Loucy (cell line): ENCODE measurements around the gene CDK13.

ENCODE experiments used
- H2AFZ ChIP-seq: fragments of 200-600 bp; sonication (generic); 2 replicates; pipeline ENCODE4 v1.6.0; 2016; ENCODE audit warnings: antibody characterized with exemption, mild to moderate bottlenecking, low read length, moderate library complexity
- H3F3A ChIP-seq: fragments of 200-600 bp; 2 replicates; pipeline ENCODE4 v1.6.0; 2016; ENCODE audit warnings: antibody characterized with exemption, low read depth, mild to moderate bottlenecking
- H3K27me3 ChIP-seq: fragments of 200-600 bp; sonication (generic); 2 replicates; pipeline ENCODE4 v1.6.1; 2014; ENCODE audit warnings: low read length, mild to moderate bottlenecking; ENCODE audit not compliant: insufficient read depth, poor library complexity, severe bottlenecking
- H3K36me3 ChIP-seq: fragments of 200-600 bp; sonication (generic); 2 replicates; pipeline ENCODE4 v1.6.1; 2016; ENCODE audit warnings: low read length; ENCODE audit not compliant: insufficient read depth
- H3K4me1 ChIP-seq: fragments of 200-600 bp; sonication (generic); 2 replicates; pipeline ENCODE4 v1.5.1; 2014; ENCODE audit warnings: low read length, mild to moderate bottlenecking; ENCODE audit not compliant: insufficient read depth, poor library complexity, severe bottlenecking
- H3K4me2 ChIP-seq: fragments of 200-600 bp; sonication (generic); 2 replicates; pipeline ENCODE4 v1.6.0; 2014; ENCODE audit warnings: antibody characterized with exemption, low read length, low read depth, mild to moderate bottlenecking; ENCODE audit not compliant: poor library complexity, severe bottlenecking
- H3K4me3 ChIP-seq: fragments of 200-600 bp; sonication (generic); 2 replicates; pipeline ENCODE4 v1.5.1; 2014; ENCODE audit warnings: low read length, mild to moderate bottlenecking, mixed read lengths; ENCODE audit not compliant: poor library complexity, severe bottlenecking
- H3K79me2 ChIP-seq: fragments of 200-600 bp; sonication (generic); 2 replicates; pipeline ENCODE4 v1.6.1; 2014; ENCODE audit warnings: low read length; ENCODE audit not compliant: insufficient read depth
- H3K9ac ChIP-seq: fragments of 200-600 bp; sonication (generic); 2 replicates; pipeline ENCODE4 v1.6.0; 2014; ENCODE audit warnings: mild to moderate bottlenecking, low read depth, low read length, moderate library complexity; ENCODE audit not compliant: poor library complexity, severe bottlenecking
- H3K9me2 ChIP-seq: fragments of 200-600 bp; sonication (generic); replicated peaks from 2 replicates; pipeline ENCODE4 v1.6.1; 2016; ENCODE audit warnings: low read depth, low read length, mixed read lengths
- H3K9me3 ChIP-seq: fragments of 200-600 bp; sonication (generic); 2 replicates; pipeline ENCODE4 v1.6.1; 2014; ENCODE audit warnings: mild to moderate bottlenecking, antibody characterized with exemption, low read length, low read depth; ENCODE audit not compliant: insufficient read depth
- H4K20me1 ChIP-seq: fragments of 200-600 bp; sonication (generic); 2 replicates; pipeline ENCODE4 v1.6.0; 2014; ENCODE audit warnings: antibody characterized with exemption, low read length, mild to moderate bottlenecking; ENCODE audit not compliant: insufficient read depth, poor library complexity, severe bottlenecking
- EZH2phosphoT487 ChIP-seq: fragments of 200-600 bp; IDR thresholded peaks from 2 replicates; pipeline ENCODE4 v1.6.1; 2018; ENCODE audit warnings: antibody characterized with exemption, mild to moderate bottlenecking, moderate library complexity, borderline replicate concordance
- TF ChIP-seq, protein P1 (sequence below): fragments of 200-600 bp; sonication (generic); conservative IDR thresholded peaks from 2 replicates; pipeline ENCODE4 v1.5.1; 2014; ENCODE audit warnings: mild to moderate bottlenecking, antibody characterized with exemption, low read length

Gene CDK13

GRCh38 chr7:39922580-39922979 is 27.5 kb upstream of the CDK13 start:
- no peaks in the 10 kb centered on the region for H3F3A ChIP-seq
- H3K9me3 ChIP-seq, result no peaks in the 10 kb centered on the region
- no peak overlapping the region for H2AFZ ChIP-seq
- H3K27me3 ChIP-seq, result no peaks in the 10 kb centered on the region
- H4K20me1 ChIP-seq, result no peaks in the 10 kb centered on the region
- TF ChIP-seq EZH2phosphoT487, result no peak
- TF ChIP-seq, protein P1, sequence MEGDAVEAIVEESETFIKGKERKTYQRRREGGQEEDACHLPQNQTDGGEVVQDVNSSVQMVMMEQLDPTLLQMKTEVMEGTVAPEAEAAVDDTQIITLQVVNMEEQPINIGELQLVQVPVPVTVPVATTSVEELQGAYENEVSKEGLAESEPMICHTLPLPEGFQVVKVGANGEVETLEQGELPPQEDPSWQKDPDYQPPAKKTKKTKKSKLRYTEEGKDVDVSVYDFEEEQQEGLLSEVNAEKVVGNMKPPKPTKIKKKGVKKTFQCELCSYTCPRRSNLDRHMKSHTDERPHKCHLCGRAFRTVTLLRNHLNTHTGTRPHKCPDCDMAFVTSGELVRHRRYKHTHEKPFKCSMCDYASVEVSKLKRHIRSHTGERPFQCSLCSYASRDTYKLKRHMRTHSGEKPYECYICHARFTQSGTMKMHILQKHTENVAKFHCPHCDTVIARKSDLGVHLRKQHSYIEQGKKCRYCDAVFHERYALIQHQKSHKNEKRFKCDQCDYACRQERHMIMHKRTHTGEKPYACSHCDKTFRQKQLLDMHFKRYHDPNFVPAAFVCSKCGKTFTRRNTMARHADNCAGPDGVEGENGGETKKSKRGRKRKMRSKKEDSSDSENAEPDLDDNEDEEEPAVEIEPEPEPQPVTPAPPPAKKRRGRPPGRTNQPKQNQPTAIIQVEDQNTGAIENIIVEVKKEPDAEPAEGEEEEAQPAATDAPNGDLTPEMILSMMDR, result no peak
- H3K4me3 ChIP-seq, result no peak overlapping the region
- H3K9me2 ChIP-seq, result no peaks in the 10 kb centered on the region
- H3K4me2 ChIP-seq, result no peak overlapping the region
- no peaks in the 10 kb centered on the region for H3K36me3 ChIP-seq
- no peaks in the 10 kb centered on the region for H3K4me1 ChIP-seq
- no peak overlapping the region for H3K9ac ChIP-seq
- H3K79me2 ChIP-seq, result no peaks in the 10 kb centered on the region

DNA sequence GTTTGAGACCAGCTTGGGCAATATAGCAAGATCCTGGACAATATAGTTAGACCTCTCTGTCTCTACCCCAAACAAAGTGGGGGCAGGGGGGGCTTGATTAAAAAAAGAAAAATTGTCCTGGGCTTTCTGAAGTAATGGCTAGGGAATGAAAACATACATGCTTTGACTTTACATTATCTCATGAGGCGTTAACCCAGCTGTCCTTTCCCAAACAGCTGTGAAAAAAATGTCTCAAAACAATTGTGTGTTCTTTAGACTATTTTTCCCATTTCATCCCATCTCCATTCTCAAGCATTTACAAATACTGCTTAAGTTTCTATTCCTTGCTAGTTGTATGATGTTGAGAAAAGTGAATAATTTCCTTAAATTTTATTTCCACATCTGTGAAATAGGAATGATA is 27.0 kb upstream of the CDK13 start:
- Histone ChIP-seq H3K4me3 (no peak overlapping the region), H3K36me3 (no peaks in the 10 kb centered on the region), H3K9me3 (no peaks in the 10 kb centered on the region), H4K20me1 (no peaks in the 10 kb centered on the region), H3K9me2 (no peaks in the 10 kb centered on the region), H3F3A (no peaks in the 10 kb centered on the region), H3K79me2 (no peaks in the 10 kb centered on the region), H3K9ac (no peak overlapping the region), H3K4me1 (no peaks in the 10 kb centered on the region), H2AFZ (no peak overlapping the region), H3K27me3 (no peaks in the 10 kb centered on the region), H3K4me2 (no peak overlapping the region)
- no peak for TF ChIP-seq EZH2phosphoT487
- TF ChIP-seq, protein P1, result no peak

- Histone ChIP-seq H3K9me2 (no peaks in the 10 kb centered on the region), H3K79me2 (no peaks in the 10 kb centered on the region), H3K4me2 (no peak overlapping the region), H3K4me1 (no peaks in the 10 kb centered on the region), H3K27me3 (no peaks in the 10 kb centered on the region), H3F3A (no peaks in the 10 kb centered on the region), H3K9ac (no peak overlapping the region), H2AFZ (no peak overlapping the region), H3K9me3 (no peaks in the 10 kb centered on the region), H3K36me3 (no peaks in the 10 kb centered on the region), H3K4me3 (no peak overlapping the region), H4K20me1 (no peaks in the 10 kb centered on the region)
- TF ChIP-seq, protein P1, result no peak
- TF ChIP-seq EZH2phosphoT487, result no peak
Observed at GRCh38 chr7:39924122-39924521, 25.9 kb upstream of the CDK13 start.
